Panc1 (cell line): ENCODE results near the gene MAP7.

Experiments
- CTCF ChIP-seq: fragments of 450-650 bp; IDR thresholded peaks from 2 replicates; pipeline ENCODE4 v1.5.1; 2017; ENCODE audit warnings: mild to moderate bottlenecking
- POLR2AphosphoS5 ChIP-seq: IDR thresholded peaks from 2 replicates; pipeline ENCODE4 v1.6.1; 2012; ENCODE audit warnings: mild to moderate bottlenecking, low read depth, low read length, moderate library complexity
- REST ChIP-seq, 2 experiments: IDR thresholded peaks; 2 replicates each; pipeline ENCODE4 v1.6.1; 2011 to 2012; ENCODE audit warnings: low read depth in 2 of 2, control low read depth in 1 of 2, low read length in 1 of 2, mild to moderate bottlenecking in 1 of 2, moderate library complexity in 1 of 2; ENCODE audit not compliant: insufficient read depth in 1 of 2
- SIN3A ChIP-seq: IDR thresholded peaks from 2 replicates; pipeline ENCODE4 v1.6.1; 2012; ENCODE audit warnings: low read depth, mild to moderate bottlenecking, low read length, moderate library complexity, borderline replicate concordance; ENCODE audit not compliant: insufficient read depth
- TCF7L2 ChIP-seq: IDR thresholded peaks from 2 replicates; pipeline ENCODE4 v1.6.1; 2011; ENCODE audit warnings: mild to moderate bottlenecking, low read depth, low read length, inconsistent platforms

GRCh38 chr6:136309729-136310311 is 240.4 kb downstream of the MAP7 start:
- TF ChIP-seq CTCF = no peak
- no peak for TF ChIP-seq POLR2AphosphoS5
- TF ChIP-seq SIN3A = no peak
- no peak for TF ChIP-seq TCF7L2
- TF ChIP-seq REST (IDR thresholded peaks at IDR 0.05; ENCODE audit: insufficient read depth in 1 of 2, low read depth in 2 of 2, low read length in 1 of 2) = no peak
